ENCODE measurements around the gene TEX29.

TEX29 gene

GRCh38 chr13:111372651-111373425 is 52.4 kb downstream of the TEX29 start:
- no peak for DNase-seq

- DNase-seq: no peak
These were observed 53.0 kb downstream of the TEX29 start for GRCh38 chr13:111373486-111373885.

- no peak for DNase-seq
These were observed 60.0 kb downstream of the TEX29 start for GRCh38 chr13:111380431-111380830.

GRCh38 chr13:111382411-111382810 is 62.0 kb downstream of the TEX29 start:
- no peak for DNase-seq

GRCh38 chr13:111382877-111383276 is 62.4 kb downstream of the TEX29 start:
- no peak for DNase-seq

- no peak for DNase-seq
These were observed 63.4 kb downstream of the TEX29 start for GRCh38 chr13:111383591-111384440.

GRCh38 chr13:111384441-111385182 is 64.2 kb downstream of the TEX29 start:
- DNase-seq: peak; percentile 89

- DNase-seq: peak; percentile 56
These were observed 64.9 kb downstream of the TEX29 start for GRCh38 chr13:111385183-111385857.

- DNase-seq: no peak
These were observed 66.8 kb downstream of the TEX29 start for GRCh38 chr13:111387026-111387871.

GRCh38 chr13:111387945-111388600 is 67.6 kb downstream of the TEX29 start:
- no peak for DNase-seq

GRCh38 chr13:111388851-111389500 is 68.5 kb downstream of the TEX29 start:
- DNase-seq: no peak

GRCh38 chr13:111389621-111390521 is 69.4 kb downstream of the TEX29 start:
- DNase-seq: no peak

- DNase-seq: no peak
These were observed 70.3 kb downstream of the TEX29 start for GRCh38 chr13:111390522-111391270.

GRCh38 chr13:111392486-111392885 is 72.0 kb downstream of the TEX29 start:
- no peak for DNase-seq

- DNase-seq: no peak
These were observed 72.9 kb downstream of the TEX29 start for GRCh38 chr13:111393221-111393790.

Data from retina (tissue), 1 donor.